GM12878 (cell line): ENCODE results near the gene ARL17B. TPM values are rescaled to one million over a fixed set of nuclear protein-coding genes. Genes with fewer than 3 reads are reported as not detected.
"Not testable (repeated sequence)": the region's sequence is repeated elsewhere in the genome, so short reads cannot be mapped to it uniquely, and the experiment has no call there.

Source experiments
- ATAC-seq: fragments of 200-7000 bp; cut with Tn5 transposase; 3 replicates; pipeline ENCODE4 v1.9.1; 2020; ENCODE audit warnings: mild to moderate bottlenecking, moderate library complexity
- BruUV-seq: library from RNA; stranded (reverse); fragments of 400-500 nt; replicated peaks from 2 replicates; lab custom pipeline; 2021; lab: Mats Ljungman, UMichigan
- CTCF ChIA-PET: fragments of 300-600 bp; sonication (Branson Sonifier 250); formaldehyde crosslinking; extraction: SDS; loops from one replicate; lab custom pipeline; 2021; ENCODE audit warnings: inconsistent platforms; lab: Yijun Ruan, JAX
- POLR2A ChIA-PET: fragments of 350-600 bp; formaldehyde crosslinking; extraction: SDS; loops from one replicate; lab custom pipeline; 2021; ENCODE audit warnings: inconsistent platforms; lab: Charles Lee
- RAD21 ChIA-PET: fragments of 300-600 bp; sonication (Branson Sonifier 250); formaldehyde crosslinking; loops from one replicate; lab custom pipeline; 2023; ENCODE audit warnings: antibody characterized with exemption; ENCODE audit not compliant: unreplicated experiment; lab: Charles Lee
- SMC1A ChIA-PET: fragments of 300-600 bp; sonication (Branson Sonifier 250); formaldehyde crosslinking; loops from one replicate; lab custom pipeline; 2023; ENCODE audit not compliant: unreplicated experiment, uncharacterized antibody; lab: Charles Lee
- DNase-seq: peaks from one replicate; pipeline ENCODE4 v3.0.0-alpha.2; 2011; ENCODE audit warnings: low read depth, low spot score
- FAIRE-seq: peaks from 3 replicates; lab custom pipeline; 2011; peaks lifted over from hg19 to GRCh38; lab: Jason Lieb, UNC
- H2AFZ ChIP-seq: 2 replicates; pipeline ENCODE4 v1.6.0; 2011; ENCODE audit warnings: low read depth, low read length, control low read depth; ENCODE audit not compliant: control insufficient read depth
- H3K27ac ChIP-seq: 2 replicates; pipeline ENCODE4 v1.5.1; 2011; ENCODE audit warnings: control low read depth; ENCODE audit not compliant: control insufficient read depth, insufficient read depth
- H3K27me3 ChIP-seq, 2 experiments: replicated peaks in 1 of 2; 2 replicates each; pipeline versions ENCODE4 v1.6.0 to v1.6.1; 2011; ENCODE audit warnings: low read length in 1 of 2; ENCODE audit not compliant: control insufficient read depth in 2 of 2, insufficient read depth in 2 of 2
- H3K36me3 ChIP-seq, 2 experiments: 2 replicates each; pipeline ENCODE4 v1.5.1; 2011; ENCODE audit warnings: low read length in 1 of 2; ENCODE audit not compliant: control insufficient read depth in 2 of 2, insufficient read depth in 2 of 2
- H3K4me1 ChIP-seq: 2 replicates; pipeline ENCODE4 v1.6.1; 2011; ENCODE audit warnings: mild to moderate bottlenecking, low read length, moderate library complexity, mixed read lengths; ENCODE audit not compliant: control insufficient read depth, insufficient read depth
- H3K4me2 ChIP-seq: 2 replicates; pipeline ENCODE4 v1.6.0; 2011; ENCODE audit warnings: control low read depth; ENCODE audit not compliant: control insufficient read depth, insufficient read depth
- H3K4me3 ChIP-seq: fragments of 200-600 bp; sonication (generic); 2 replicates; pipeline ENCODE4 v1.5.1; 2016
- H3K79me2 ChIP-seq: 2 replicates; pipeline ENCODE4 v1.6.0; 2011; ENCODE audit warnings: low read length; ENCODE audit not compliant: control insufficient read depth, insufficient read depth
- H3K9ac ChIP-seq: 2 replicates; pipeline ENCODE4 v1.8.0; 2011; ENCODE audit warnings: low read length, control low read depth, mixed read lengths; ENCODE audit not compliant: control insufficient read depth, insufficient read depth
- H3K9me3 ChIP-seq: replicated peaks from 3 replicates; pipeline ENCODE4 v1.5.1; 2011; ENCODE audit warnings: mild to moderate bottlenecking, low read length; ENCODE audit not compliant: control insufficient read depth, insufficient read depth
- H4K20me1 ChIP-seq: 2 replicates; pipeline ENCODE4 v1.6.0; 2011; ENCODE audit not compliant: control insufficient read depth, insufficient read depth
- BHLHE40 ChIP-seq, 2 experiments: fragments of 450-650 bp in 1 of 2; IDR thresholded peaks; 2 replicates each; pipeline ENCODE4 v1.6.1; 2011 to 2017; ENCODE audit warnings: low read depth in 2 of 2, borderline replicate concordance in 1 of 2, improper control_type of control experiment in 1 of 2, low read length in 1 of 2, mild to moderate bottlenecking in 1 of 2
- CHD4 ChIP-seq: fragments of 200-600 bp; sonication (generic); IDR thresholded peaks from 2 replicates; pipeline ENCODE4 v1.6.1; 2016; ENCODE audit warnings: mild to moderate bottlenecking
- CREM ChIP-seq: IDR thresholded peaks from 2 replicates; pipeline ENCODE4 v1.6.1; 2014; ENCODE audit warnings: antibody characterized with exemption, low read depth
- EZH2 ChIP-seq: IDR thresholded peaks from 2 replicates; pipeline ENCODE4 v1.6.1; 2012; ENCODE audit warnings: low read depth, mild to moderate bottlenecking, control low read depth, inconsistent platforms, low read length, borderline replicate concordance; ENCODE audit not compliant: control insufficient read depth
- JUND ChIP-seq: IDR thresholded peaks from 2 replicates; pipeline ENCODE4 v1.6.1; 2012; ENCODE audit warnings: low read depth, mild to moderate bottlenecking, low read length, improper control_type of control experiment, moderate library complexity
- NR2C2 ChIP-seq: IDR thresholded peaks from 2 replicates; pipeline ENCODE4 v1.6.1; 2011; ENCODE audit warnings: borderline replicate concordance, low read depth; ENCODE audit not compliant: control insufficient read depth, insufficient read length
- POLR2AphosphoS2 ChIP-seq: IDR thresholded peaks from 2 replicates; pipeline ENCODE4 v1.6.1; 2011; ENCODE audit warnings: low read depth, mild to moderate bottlenecking, low read length, improper control_type of control experiment, moderate library complexity
- SREBF2 ChIP-seq: IDR thresholded peaks from 2 replicates; pipeline ENCODE4 v1.6.1; 2012; ENCODE audit warnings: mild to moderate bottlenecking, low read length
- TCF7 ChIP-seq: IDR thresholded peaks from 2 replicates; pipeline ENCODE4 v1.6.1; 2014; ENCODE audit warnings: antibody characterized with exemption, borderline replicate concordance
- YY1 ChIP-seq: IDR thresholded peaks from 2 replicates; pipeline ENCODE4 v1.6.1; 2011; ENCODE audit warnings: low read depth, mild to moderate bottlenecking, low read length
- ZNF217 ChIP-seq: fragments of 450-650 bp; IDR thresholded peaks from 2 replicates; pipeline ENCODE4 v1.6.1; 2017; ENCODE audit warnings: antibody characterized with exemption, mild to moderate bottlenecking
- WGBS: methylation state at CpG from one replicate; pipeline ENCODE4 v1.1.6; 2016; ENCODE audit warnings: low lambda C conversion rate; ENCODE audit not compliant: insufficient replicate concordance, insufficient coverage; ENCODE audit errors: missing lambda C conversion rate; 5-methylcytosine and 5-hydroxymethylcytosine counted together
- in situ Hi-C: fragments of 300-500 bp; cut with MboI; formaldehyde crosslinking; loops from 9 replicates; pipeline ENCODE4 v1.14.3; 2018; ENCODE audit warnings: mixed read lengths
- intact Hi-C: fragments of 100-400 bp; cut with micrococcal nuclease; formaldehyde crosslinking; loops from one replicate; pipeline ENCODE4 v1.14.2; 2022; ENCODE audit not compliant: unreplicated experiment
- polyA plus RNA-seq, 11 experiments: library from polyadenylated mRNA; depleted of rRNA in 4 of 11; unstranded in 6 of 11; stranded (reverse) in 5 of 11; fragments of >200 nt; fragmentation: Nextera tagmentation in 4 of 11; fragmentation: Illumina TruSeq in 1 of 11; extraction: Ambion mirVana in 4 of 11; extraction: Trizol in 1 of 11; gene quantifications; 1 replicate in 1 of 11; 2 replicates in 10 of 11; pipeline versions ENCODE4 v1.2.1 to v1.2.3, GENCODE V29; 2011 to 2016; ENCODE audit warnings: inconsistent platforms in 2 of 11, missing spikeins in 2 of 11, low read depth in 1 of 11
- total RNA-seq, 4 experiments: library from RNA; depleted of rRNA in 3 of 4; stranded (reverse); fragments of >200 nt in 3 of 4; fragmentation: Illumina TruSeq in 1 of 4; extraction: Trizol in 1 of 4; gene quantifications; 2 replicates each; pipeline versions ENCODE4 v1.2.1 to v1.2.3, GENCODE V29; 2013 to 2021

The ARL17B gene
- total and polyA plus RNA-seq, 10 of the 15 experiments (the other 5 are each of a cell fraction or from before 2014, with no cell fraction given) = 6.0 to 25.1 (median 14.2) TPM

DNA sequence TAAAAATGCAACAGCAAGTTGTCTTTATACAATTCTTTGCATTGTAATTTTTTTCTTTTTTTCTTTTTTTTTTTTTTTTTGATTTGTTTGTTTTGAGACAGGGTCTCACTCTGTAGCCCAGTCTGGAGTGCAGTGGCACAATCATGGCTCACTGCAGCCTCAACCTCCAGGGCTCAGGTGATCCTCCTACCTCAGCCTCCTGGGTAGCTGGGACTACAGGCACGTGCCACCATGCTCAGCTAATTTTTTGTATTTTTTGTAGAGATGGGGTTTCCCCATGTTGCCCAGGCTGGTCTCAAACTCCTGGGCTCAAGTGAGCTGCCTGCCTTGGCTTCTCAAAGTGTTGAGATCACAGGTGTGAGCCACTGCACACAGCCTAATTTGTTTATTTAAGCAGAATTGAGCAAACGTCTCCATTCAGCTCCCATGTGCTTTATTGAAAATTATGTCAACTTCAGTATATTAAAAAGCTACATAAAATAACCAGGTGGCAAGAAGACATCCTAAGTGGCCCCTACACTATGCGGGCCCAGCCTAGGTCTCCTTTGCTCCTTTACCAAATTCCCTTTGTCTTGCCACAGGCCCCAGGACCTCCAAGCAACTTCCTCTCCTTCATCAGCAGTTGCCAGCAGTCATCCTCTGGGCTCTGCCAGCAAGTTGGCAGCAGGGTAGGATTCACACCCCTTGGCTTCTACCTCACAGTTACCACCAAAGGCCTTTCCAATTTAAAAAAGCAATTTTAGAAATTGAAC lies 84.7 kb downstream of the ARL17B start:
- H2AFZ ChIP-seq, FAIRE-seq, H3K4me2 ChIP-seq, H3K27ac ChIP-seq, H4K20me1 ChIP-seq, BruUV-seq, H3K79me2 ChIP-seq, ATAC-seq, in situ Hi-C loops, DNase-seq, H3K27me3 ChIP-seq, H3K4me1 ChIP-seq, H3K9ac ChIP-seq, H3K9me3 ChIP-seq, intact Hi-C loops, H3K36me3 ChIP-seq, H3K4me3 ChIP-seq: not testable (repeated sequence)
- WGBS = 12% methylated on average over 3 of the region's 3 CpGs
- ChIA-PET RAD21 (interaction anchor here (2.5 kb wide), 1 partner anchor 10 kb away, joined by 9 read pairs; no protein-coding TSS in a partner anchor), SMC1A (interaction anchor here (2.4 kb wide), 1 partner anchor 10 kb away, joined by 7 read pairs; no protein-coding TSS in a partner anchor), CTCF (interaction anchor here (2.4 to 5.9 kb wide), 2 partner anchors 9 to 11 kb away, joined by 10 to 32 read pairs; no protein-coding TSS in a partner anchor), POLR2A (interaction anchor here (0.7 to 1.2 kb wide), 2 partner anchors 159 to 1254 kb away, joined by 4 to 10 read pairs; no protein-coding TSS in a partner anchor)
- TF ChIP-seq BHLHE40 (IDR thresholded peaks at IDR 0.05; ENCODE audit: borderline replicate concordance in 1 of 2, low read depth in 2 of 2, low read length in 1 of 2) = peak in 1 of 2 experiments; percentile 76; a peak in 2 of 4 replicates

- no peak overlapping the region for H2AFZ ChIP-seq
- FAIRE-seq (no peak), ATAC-seq (no peak), DNase-seq (no peak)
- no peak overlapping the region for H3K4me2 ChIP-seq
- H3K4me1 ChIP-seq = no peaks in the 10 kb centered on the region
- in situ Hi-C loops (loop anchor here (25.0 kb wide), 1 partner anchor 687 kb away; no protein-coding TSS in a partner anchor), intact Hi-C loops (no loop called here)
- no TSS peak for BruUV-seq
- ChIA-PET SMC1A (no interaction called here), POLR2A (no interaction called here), CTCF (interaction anchor here (5.9 kb wide), 1 partner anchor 13 kb away, joined by 32 read pairs; no protein-coding TSS in a partner anchor), RAD21 (no interaction called here)
- no peaks in the 10 kb centered on the region for H4K20me1 ChIP-seq
- no peak overlapping the region for H3K4me3 ChIP-seq
- no peak overlapping the region for H3K27ac ChIP-seq
- H3K9me3 ChIP-seq = no peaks in the 10 kb centered on the region
- no peaks in the 10 kb centered on the region for H3K79me2 ChIP-seq
- 74% methylated on average over 3 of the region's 3 CpGs for WGBS
- H3K27me3 ChIP-seq = no peaks in the 10 kb centered on the region
- H3K9ac ChIP-seq = no peak overlapping the region
- H3K36me3 ChIP-seq = no peaks in the 10 kb centered on the region
- no peak for TF ChIP-seq NR2C2
- TF ChIP-seq CREM = no peak
- no peak for TF ChIP-seq ZNF217
- TF ChIP-seq EZH2 = no peak
- TF ChIP-seq POLR2AphosphoS2 = no peak
- TF ChIP-seq SREBF2 = no peak
- TF ChIP-seq CHD4 = no peak
- no peak for TF ChIP-seq JUND
- TF ChIP-seq TCF7 = no peak
- no peak for TF ChIP-seq YY1
Measured at GRCh38 chr17:46274238-46274637, 87.3 kb downstream of the ARL17B start.
